Aorta (tissue), 5 donors: ENCODE measurements around the gene REEP1. TPM values are rescaled to one million over a fixed set of nuclear protein-coding genes. Genes with fewer than 3 reads are reported as not detected.

Experiments used
- ATAC-seq: fragments of 200-7000 bp; cut with Tn5 transposase; one replicate; pipeline ENCODE4 v1.9.1; 2022; ENCODE audit warnings: moderate library complexity; ENCODE audit not compliant: low FRiP score
- DNase-seq, 2 donors: peaks; one replicate each; pipeline ENCODE4 v3.0.0-alpha.2; 2020
- H3K27ac ChIP-seq, 2 donors: one replicate each; pipeline ENCODE4 v1.5.1; 2013; ENCODE audit warnings: low read length in 2 of 2, mild to moderate bottlenecking in 2 of 2, moderate library complexity in 2 of 2, control low read depth in 1 of 2, inconsistent platforms in 1 of 2, low read depth in 1 of 2
- H3K27me3 ChIP-seq, 2 donors: one replicate each; pipeline ENCODE4 v1.6.1; 2013; ENCODE audit warnings: control low read depth in 1 of 2, low read length in 1 of 2, mild to moderate bottlenecking in 1 of 2, moderate library complexity in 1 of 2; ENCODE audit not compliant: insufficient read depth in 2 of 2, control insufficient read depth in 1 of 2
- H3K36me3 ChIP-seq, 2 donors: one replicate each; pipeline ENCODE4 v1.6.1; 2013; ENCODE audit warnings: control low read depth in 1 of 2, low read length in 1 of 2, mild to moderate bottlenecking in 1 of 2; ENCODE audit not compliant: insufficient read depth in 2 of 2, control insufficient read depth in 1 of 2
- H3K4me1 ChIP-seq, 2 donors: one replicate each; pipeline ENCODE4 v1.6.1; 2013; ENCODE audit warnings: low read length in 2 of 2, control low read depth in 1 of 2, mild to moderate bottlenecking in 1 of 2, moderate library complexity in 1 of 2; ENCODE audit not compliant: insufficient read depth in 2 of 2, control insufficient read depth in 1 of 2
- H3K4me3 ChIP-seq, 2 donors: one replicate each; pipeline ENCODE4 v1.5.1; 2013; ENCODE audit warnings: low read length in 2 of 2, control low read depth in 1 of 2, mild to moderate bottlenecking in 1 of 2
- H3K9me3 ChIP-seq: one replicate; pipeline ENCODE4 v1.6.1; 2013; ENCODE audit warnings: mild to moderate bottlenecking, low read length; ENCODE audit not compliant: control insufficient read depth
- WGBS, 2 donors: extraction: QIAGEN DNeasy Blood & Tissue Kit; methylation state at CpG; one replicate each; pipeline ENCODE4 v1.1.7; 2013; 5-methylcytosine and 5-hydroxymethylcytosine counted together
- intact Hi-C, 2 donors: fragments of 100-400 bp; cut with DNase I; formaldehyde crosslinking; loops; one replicate each; pipeline versions ENCODE4 v1.14.2 to v1.15.0; 2022
- polyA plus RNA-seq, 2 donors: library from polyadenylated mRNA; stranded (reverse); fragments of 200-250 nt; gene quantifications; one replicate each; pipeline ENCODE4 v1.2.3, GENCODE V29; 2013
- total RNA-seq, 2 donors: library from RNA; stranded (reverse); fragmentation: NEBNext Ultra II Directional; extraction: Animal tissue kit (Norgen Biotek cat#: 25700); gene quantifications; one replicate each; pipeline ENCODE4 v1.2.1, GENCODE V29; 2021
- donor health status: healthy with polysubstance abuse.
- donor health status: Bipolar disorder and iron deficiency.
- donor health status: DM: no; HTN: no; CAD: no.
- donor health status: DM: no; HTN: no; CAD: no.
- donor health status: DM: yes; HTN: yes; CAD: no.

Gene REEP1
- total and polyA plus RNA-seq, 4 donors, result 4.5 to 36.3 (median 10.5) TPM

- no peaks in the 10 kb centered on the region for H3K27me3 ChIP-seq
- intact Hi-C loops, result no loop called here
- H3K9me3 ChIP-seq, result peaks cover 5% of the 10 kb centered on the region
- peaks cover 0 to 3% of the 10 kb centered on the region in 2 donors for H3K4me1 ChIP-seq
- no peak for DNase-seq
- H3K4me3 ChIP-seq, result no peak overlapping the region
- no peak for ATAC-seq
- WGBS, 2 donors, result 96 to 97% methylated on average over 3 of the region's 3 CpGs
- peaks cover 0 to 1% of the 10 kb centered on the region in 2 donors for H3K36me3 ChIP-seq
- no peak overlapping the region for H3K27ac ChIP-seq
Observed at GRCh38 chr2:86274918-86275275, 62.5 kb downstream of the REEP1 start.

DNA sequence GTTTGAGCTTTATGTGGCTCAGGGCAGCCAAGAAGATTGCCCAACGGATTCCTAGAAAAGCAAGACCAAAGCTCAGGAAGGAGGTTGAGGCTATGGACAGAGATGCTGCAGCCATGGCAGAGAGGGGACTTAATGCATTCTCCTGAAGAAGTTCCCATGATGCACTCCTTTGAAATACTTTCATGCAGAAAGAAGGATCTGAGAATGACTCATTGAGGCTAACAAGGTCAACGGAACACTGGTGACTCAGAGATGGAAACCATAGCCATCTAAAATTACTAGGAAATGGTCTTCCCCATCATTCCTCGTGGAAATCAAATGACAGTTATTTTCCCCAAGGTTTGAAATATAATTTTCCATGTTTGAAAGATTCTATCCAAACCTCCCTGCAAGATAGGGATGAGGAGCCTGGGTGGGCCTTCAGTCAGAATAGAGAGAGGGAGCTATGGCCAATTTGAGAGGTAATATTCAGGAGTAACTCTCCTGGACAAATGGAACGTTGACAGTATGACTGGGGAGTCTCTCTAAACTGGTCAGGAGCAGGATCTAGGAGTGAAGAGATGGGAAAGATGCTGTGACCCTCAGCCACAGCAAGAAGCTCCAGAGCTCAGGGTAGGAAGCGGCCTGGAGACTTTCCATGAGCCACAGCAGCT is 63.0 kb downstream of the REEP1 start:
- Histone ChIP-seq H3K4me3 (no peak overlapping the region), H3K9me3 (peaks cover 5% of the 10 kb centered on the region), H3K36me3 (peaks cover 0 to 1% of the 10 kb centered on the region in 2 donors), H3K4me1 (peaks cover 0 to 3% of the 10 kb centered on the region in 2 donors), H3K27me3 (no peaks in the 10 kb centered on the region), H3K27ac (no peak overlapping the region)
- intact Hi-C loops, result no loop called here
- ATAC-seq (no peak), DNase-seq (no peak)
- WGBS, 2 donors, result 59 to 70% methylated on average over 5 of the region's 5 CpGs

- Histone ChIP-seq H3K27me3 (no peaks in the 10 kb centered on the region), H3K4me1 (peaks cover 0 to 3% of the 10 kb centered on the region in 2 donors), H3K4me3 (no peak overlapping the region), H3K27ac (no peak overlapping the region), H3K36me3 (no peaks in the 10 kb centered on the region), H3K9me3 (peaks cover 5% of the 10 kb centered on the region)
- ATAC-seq (no peak), DNase-seq (no peak)
- intact Hi-C loops, result no loop called here
- WGBS, 2 donors, result 90 to 91% methylated on average over 2 of the region's 2 CpGs
Observed at GRCh38 chr2:86272111-86272510, 65.3 kb downstream of the REEP1 start.

DNA sequence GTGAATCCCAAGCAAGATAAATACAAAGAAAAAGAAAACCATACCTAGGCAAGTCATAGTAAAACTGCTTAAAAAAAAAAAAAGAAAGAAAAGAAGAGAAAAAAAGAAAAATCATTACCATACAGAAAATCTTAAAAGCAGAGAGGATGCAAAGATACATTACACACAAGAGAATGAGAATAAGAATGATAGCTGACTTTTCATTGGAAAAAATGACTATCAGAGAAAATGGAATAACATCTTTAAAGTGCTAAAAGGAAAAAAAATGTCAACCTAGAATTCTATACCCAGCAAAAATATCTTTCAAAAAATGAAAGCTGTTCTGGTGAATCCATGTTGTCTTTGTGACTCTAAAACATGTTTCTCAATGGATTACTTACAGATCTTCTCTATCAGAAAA is 66.2 kb downstream of the REEP1 start:
- peaks cover 0 to 3% of the 10 kb centered on the region in 2 donors for H3K4me1 ChIP-seq
- DNase-seq (no peak), ATAC-seq (no peak)
- no peaks in the 10 kb centered on the region for H3K27me3 ChIP-seq
- no peak overlapping the region for H3K4me3 ChIP-seq
- no peak overlapping the region for H3K27ac ChIP-seq
- intact Hi-C loops, result no loop called here
- H3K36me3 ChIP-seq, result no peaks in the 10 kb centered on the region
- H3K9me3 ChIP-seq, result peaks cover 5% of the 10 kb centered on the region

DNA sequence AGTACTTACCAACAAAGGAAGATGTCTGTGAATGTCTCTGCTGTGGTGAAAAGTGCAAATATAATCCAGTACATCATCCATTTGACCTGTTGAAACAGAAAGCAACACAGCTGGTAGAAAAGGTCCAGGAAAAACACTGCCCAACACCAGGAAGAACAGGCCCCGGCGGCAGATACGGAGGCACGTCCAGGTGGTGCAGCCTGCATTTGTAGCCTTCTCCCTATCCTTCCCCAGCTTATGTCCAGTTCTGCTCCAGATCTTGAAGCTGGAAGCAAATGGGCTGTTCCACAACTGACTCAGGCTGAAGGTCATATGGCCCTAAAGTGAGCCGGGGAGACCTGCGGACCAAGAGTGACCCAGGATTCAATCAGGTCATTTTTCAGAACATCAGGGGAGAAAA is 73.5 kb downstream of the REEP1 start:
- Histone ChIP-seq H3K9me3 (no peaks in the 10 kb centered on the region), H3K27me3 (no peaks in the 10 kb centered on the region), H3K4me1 (no peaks in the 10 kb centered on the region), H3K36me3 (peaks cover 0 to 1% of the 10 kb centered on the region in 2 donors), H3K27ac (no peak overlapping the region), H3K4me3 (no peak overlapping the region)
- ATAC-seq (no peak), DNase-seq (no peak)
- intact Hi-C loops, result no loop called here
- WGBS, 2 donors, result 83 to 86% methylated on average over 6 of the region's 6 CpGs

DNA sequence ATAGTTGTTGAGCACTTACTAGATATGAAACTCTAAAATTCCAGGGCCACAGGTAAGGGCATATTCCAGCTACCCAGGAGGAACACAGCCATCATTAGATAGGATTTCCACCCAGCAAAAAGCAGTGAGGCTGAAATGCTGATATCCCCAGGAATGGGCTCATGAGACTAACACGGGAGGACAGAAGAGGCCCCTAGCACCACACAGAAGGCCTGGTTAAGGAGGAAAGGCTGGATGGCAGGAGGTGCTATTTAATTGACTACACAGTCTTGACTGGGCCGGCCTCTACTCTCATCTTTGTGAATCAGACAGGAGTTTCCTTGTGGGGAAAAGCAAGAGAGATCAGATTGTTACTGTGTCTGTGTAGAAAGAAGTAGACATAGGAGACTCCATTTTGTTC is 76.4 kb downstream of the REEP1 start:
- H3K4me3 ChIP-seq, result no peak overlapping the region
- no peaks in the 10 kb centered on the region for H3K9me3 ChIP-seq
- no peaks in the 10 kb centered on the region for H3K27me3 ChIP-seq
- intact Hi-C loops, result no loop called here
- H3K4me1 ChIP-seq, result no peaks in the 10 kb centered on the region
- DNase-seq, result no peak
- no peak for ATAC-seq
- 91 to 92% methylated on average over 2 of the region's 2 CpGs for WGBS, 2 donors
- no peak overlapping the region for H3K27ac ChIP-seq
- peaks cover 0 to 1% of the 10 kb centered on the region in 2 donors for H3K36me3 ChIP-seq

GRCh38 chr2:86258106-86258505 is 79.3 kb downstream of the REEP1 start:
- DNase-seq, result no peak
- Histone ChIP-seq H3K4me3 (no peak overlapping the region), H3K36me3 (peaks cover 0 to 1% of the 10 kb centered on the region in 2 donors), H3K4me1 (peaks cover 0 to 4% of the 10 kb centered on the region in 2 donors), H3K27me3 (no peaks in the 10 kb centered on the region), H3K9me3 (no peaks in the 10 kb centered on the region), H3K27ac (no peak overlapping the region)
- intact Hi-C loops, result no loop called here
- ATAC-seq, result no peak
- 94 to 99% methylated on average over 2 of the region's 2 CpGs for WGBS, 2 donors

DNA sequence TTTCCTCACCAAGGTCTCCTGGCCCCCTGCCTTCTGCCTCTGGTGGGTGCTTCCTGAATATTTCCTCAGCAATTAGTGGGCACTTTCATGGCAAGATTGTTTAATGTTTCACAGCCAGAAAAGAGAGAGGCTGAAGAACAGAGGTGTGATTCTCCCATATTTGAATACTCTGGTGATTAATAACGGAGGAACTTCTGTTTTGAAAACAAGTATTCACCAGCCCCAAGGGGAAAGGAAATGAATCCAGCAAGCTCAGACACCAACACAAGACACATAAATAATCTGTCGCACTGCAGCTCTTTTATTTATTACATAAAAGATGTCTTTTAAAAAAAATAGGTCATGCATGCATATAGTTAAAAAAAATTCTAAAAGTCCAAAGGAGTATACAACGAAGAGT is 80.4 kb downstream of the REEP1 start:
- H3K9me3 ChIP-seq, result no peaks in the 10 kb centered on the region
- no peak for DNase-seq
- peaks cover 0 to 4% of the 10 kb centered on the region in 2 donors for H3K4me1 ChIP-seq
- H3K36me3 ChIP-seq, result peaks cover 0 to 1% of the 10 kb centered on the region in 2 donors
- intact Hi-C loops, result no loop called here
- no peak for ATAC-seq
- H3K4me3 ChIP-seq, result no peak overlapping the region
- H3K27ac ChIP-seq, result no peak overlapping the region
- WGBS, 2 donors, result 79 to 80% methylated on average over 3 of the region's 3 CpGs
- no peaks in the 10 kb centered on the region for H3K27me3 ChIP-seq

GRCh38 chr2:86256300-86256699 is 81.1 kb downstream of the REEP1 start:
- Histone ChIP-seq H3K36me3 (peaks cover 0 to 1% of the 10 kb centered on the region in 2 donors), H3K9me3 (no peaks in the 10 kb centered on the region), H3K4me1 (peaks cover 0 to 4% of the 10 kb centered on the region in 2 donors), H3K4me3 (no peak overlapping the region), H3K27me3 (no peaks in the 10 kb centered on the region), H3K27ac (no peak overlapping the region)
- intact Hi-C loops, result no loop called here
- ATAC-seq (no peak), DNase-seq (no peak)
- 88 to 91% methylated on average over 4 of the region's 4 CpGs for WGBS, 2 donors
